Measurements from ENCODE around the gene CALY.

Gene CALY

DNA sequence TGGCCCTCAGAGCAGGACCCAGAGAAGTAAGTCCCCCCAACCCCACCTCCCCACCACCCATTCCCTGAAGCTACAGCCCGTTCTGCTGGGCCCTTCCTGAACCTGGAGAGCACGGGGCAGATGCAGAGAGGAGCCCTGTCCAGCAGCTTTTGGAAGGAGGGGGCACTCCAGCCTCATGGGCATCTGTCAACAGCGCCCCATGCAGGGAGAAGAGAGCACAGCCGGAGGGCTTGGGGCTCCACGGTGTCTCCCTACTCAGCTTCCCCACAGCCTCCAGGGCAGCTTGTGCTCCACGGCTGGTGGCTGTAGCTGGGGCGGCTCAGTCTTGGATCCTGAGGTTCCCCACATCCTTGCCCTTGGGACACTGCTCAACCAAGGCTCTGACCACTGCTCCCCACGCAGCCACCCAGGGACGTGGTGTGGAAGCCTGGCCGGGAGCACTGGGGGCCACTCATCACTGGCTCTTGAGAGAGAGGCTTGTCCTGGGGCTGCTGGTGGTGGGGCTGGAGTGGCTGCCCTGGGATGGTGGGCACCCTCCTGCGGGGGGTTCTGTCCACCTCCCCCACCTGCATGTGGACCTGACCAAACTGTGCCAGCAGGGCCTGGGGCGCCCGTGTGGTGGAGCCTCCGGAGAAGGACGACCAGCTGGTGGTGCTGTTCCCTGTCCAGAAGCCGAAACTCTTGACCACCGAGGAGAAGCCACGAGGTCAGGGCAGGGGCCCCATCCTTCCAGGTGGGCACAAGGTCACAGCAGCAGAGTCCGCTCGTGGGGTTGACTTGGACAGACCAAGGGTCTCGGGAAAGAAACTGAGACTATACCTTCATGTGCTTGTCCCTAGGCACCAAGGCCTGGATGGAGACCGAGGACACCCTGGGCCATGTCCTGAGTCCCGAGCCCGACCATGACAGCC lies 15.0 kb upstream of the CALY start:
- DNase-seq (ENCODE audit: low spot score), result no peak

DNA sequence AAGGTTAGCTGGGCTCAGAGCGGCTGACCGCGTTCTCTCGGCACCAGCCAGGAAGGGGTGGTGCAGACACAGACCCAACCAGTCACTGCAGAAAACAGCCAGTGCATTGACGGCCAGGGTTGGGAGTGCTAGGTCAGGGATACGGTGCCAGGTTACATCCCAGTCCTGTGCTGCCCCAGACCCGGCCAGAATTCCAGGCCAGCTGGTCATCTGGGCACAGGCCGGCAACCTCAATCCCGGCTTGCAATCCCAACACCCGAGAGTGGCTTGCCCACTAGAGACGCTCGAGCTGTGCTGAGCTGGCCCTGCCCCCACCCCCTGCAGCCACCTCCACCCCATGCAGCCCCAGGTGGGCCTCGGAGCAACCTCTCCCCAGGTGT lies 14.2 kb upstream of the CALY start:
- no peak for DNase-seq (ENCODE audit: low spot score)

DNA sequence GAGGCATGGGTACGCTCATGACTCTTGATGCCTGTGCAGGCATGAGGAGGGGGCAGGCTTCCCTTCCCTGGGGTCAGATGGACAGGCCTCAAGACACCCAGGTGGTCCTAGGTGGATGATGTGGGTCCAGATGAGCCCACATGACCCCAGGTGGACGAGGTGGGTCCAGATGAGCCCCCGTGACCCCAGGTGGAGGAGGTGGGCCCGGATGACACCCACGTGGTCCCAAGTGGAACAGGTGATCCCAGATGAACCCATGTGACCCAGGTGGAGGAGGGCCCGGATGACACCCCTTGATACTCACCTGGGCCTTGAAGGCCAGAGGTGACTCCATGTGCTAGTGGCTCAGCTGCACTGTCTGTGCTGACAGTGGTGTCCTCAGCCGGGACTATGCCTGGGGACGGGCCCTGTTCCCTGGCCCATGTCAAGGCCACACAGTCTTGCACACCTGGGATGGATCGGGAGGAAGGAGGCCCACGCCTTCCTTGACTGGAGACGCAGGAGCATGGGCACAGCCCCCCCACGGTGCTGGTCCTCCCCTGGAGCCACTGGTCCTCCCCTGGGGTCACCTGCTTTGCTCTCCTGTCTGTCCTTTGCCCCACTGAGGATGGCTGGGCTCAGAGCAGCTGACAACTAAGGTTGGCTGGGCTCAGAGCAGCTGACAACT lies 13.7 kb upstream of the CALY start:
- no peak for DNase-seq (ENCODE audit: low spot score)

DNA sequence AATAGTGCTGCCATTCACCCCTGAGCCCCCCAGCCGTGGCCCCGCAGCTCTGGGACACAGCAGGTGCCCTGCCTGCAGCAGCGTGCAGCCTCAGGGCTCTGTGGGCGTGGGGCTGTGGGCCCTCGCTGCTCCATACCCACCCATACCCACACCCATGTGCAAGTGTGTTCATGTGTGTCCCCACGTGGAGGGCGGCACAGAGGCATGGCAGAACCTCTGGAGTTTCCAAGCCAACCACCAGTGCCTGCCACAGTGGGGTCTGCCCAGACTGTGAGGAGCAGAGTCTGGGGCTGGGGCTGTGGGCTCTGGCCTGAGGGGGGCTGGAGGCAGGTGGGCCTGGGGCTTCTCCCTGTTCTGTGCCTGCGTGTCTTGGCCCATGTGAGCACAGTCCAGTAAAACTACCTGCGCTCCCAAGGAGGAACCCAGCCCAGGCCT lies 12.9 kb upstream of the CALY start:
- DNase-seq (ENCODE audit: low spot score), result no peak

DNA sequence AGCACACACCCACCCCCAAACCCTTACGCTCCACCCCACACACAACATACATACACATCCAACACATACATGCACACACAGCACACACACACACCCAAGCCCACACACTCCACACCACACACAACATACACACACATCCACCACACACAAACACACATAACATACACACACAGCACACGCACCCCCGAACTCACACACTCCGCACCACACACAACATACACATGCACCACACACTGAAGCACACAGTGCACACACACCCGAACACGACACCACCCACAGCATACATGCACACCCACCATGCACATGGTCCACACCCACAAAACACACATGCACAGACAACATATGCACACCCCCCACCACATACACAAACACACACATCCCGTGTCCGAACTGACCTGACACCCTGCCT lies 12.5 kb upstream of the CALY start:
- no peak for DNase-seq (ENCODE audit: low spot score)

DNA sequence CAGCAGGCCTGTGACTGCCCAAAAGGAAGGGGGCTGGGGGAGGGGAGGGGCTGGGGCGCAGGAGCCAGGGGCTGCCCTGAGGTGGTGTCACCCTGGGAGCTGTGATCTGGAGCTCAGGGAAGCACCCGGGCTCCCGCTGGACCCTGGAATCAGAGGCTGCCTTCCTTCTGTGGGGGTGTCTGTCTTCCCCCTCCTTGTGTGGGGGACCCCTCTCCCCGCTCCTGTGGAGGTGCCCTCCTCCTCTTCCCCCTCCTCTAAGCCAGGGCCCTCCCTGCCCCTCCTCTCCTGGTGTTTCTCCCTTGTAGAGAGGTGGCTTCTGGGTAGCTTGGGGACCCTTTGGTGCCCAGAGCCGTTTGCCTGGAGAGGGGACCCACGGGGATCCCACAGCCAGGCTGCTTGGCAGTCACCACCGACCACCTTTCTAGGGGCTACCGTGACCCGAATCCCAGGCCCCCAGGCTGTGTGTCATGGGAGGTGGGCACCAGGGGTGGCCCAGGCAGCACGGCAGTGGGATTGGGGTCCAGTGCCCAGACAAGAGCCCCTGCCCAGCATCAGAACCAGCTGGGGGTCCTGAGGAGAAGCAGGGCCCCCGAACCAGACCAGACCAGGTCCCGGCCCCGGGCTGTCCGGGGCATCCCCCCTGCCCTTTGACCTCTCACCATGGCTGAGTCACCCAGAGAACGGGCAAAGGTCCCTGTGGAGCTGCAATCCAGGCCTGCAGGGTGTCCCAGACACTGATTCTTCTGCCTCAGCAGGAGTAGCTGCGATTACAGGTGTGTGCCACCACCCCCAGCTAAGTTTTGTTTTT lies 11.2 kb upstream of the CALY start:
- peak; percentile 72 for DNase-seq (ENCODE audit: low spot score)

DNA sequence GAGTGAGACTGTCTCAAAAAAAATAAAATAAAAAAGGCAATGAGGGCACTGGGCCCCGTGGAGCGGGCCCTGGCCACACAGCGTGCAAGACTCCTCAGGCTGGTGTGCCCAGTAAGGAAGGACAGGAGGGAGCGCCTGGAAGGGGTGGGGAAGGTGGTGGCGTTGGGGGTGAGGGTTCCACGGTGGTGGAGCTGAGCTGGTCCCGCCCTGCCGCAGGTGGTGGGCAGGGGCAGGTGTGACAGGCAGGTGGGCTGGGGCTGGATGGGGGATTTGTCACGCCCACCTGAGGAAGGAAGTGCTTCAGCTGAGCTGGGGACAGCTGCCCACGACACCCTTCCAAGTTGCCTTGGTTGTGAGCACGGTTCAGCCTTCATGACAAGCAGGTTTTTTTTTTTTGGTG lies 9.7 kb upstream of the CALY start:
- no peak for DNase-seq (ENCODE audit: low spot score)

DNA sequence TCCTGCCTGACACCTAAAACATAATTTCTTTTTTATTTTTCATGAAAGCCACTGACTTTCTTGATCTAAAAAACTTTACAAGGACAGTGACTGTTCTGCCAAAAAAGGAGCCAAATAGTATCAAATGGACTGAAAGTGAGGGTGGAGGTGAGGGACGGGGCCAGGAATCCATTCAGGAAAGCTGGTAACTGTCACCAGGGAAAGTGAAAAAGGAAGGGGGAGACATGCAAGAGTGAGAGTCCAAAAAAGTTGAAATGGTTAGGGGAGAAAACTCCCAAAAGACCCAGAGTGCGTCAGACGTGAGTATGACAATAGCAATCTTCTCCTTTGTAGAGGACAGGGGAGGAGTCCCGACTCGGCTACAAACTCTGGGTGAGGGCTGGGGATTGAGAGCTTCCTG lies 7.5 kb upstream of the CALY start:
- no peak for DNase-seq (ENCODE audit: low spot score)

DNA sequence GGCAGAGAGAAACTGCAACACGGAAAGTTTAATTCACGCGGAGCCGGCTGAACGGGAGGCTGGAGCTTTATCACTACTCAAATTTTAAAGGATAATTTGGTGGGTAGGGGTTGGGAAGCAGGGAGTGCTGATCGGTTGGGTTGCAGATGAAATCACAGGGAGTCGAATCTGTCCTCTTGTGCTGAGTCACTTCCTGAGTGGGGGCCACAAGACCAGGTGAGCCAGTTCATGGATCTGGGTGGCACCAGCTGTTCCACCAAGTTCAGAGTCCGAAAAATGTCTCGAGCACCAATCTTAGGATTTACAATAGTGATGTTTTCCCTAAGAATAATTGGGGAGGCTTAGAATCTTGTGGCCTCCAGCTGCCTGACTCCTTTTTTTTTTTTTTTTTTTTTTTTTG lies 6.9 kb upstream of the CALY start:
- DNase-seq (ENCODE audit: low spot score), result no peak

DNA sequence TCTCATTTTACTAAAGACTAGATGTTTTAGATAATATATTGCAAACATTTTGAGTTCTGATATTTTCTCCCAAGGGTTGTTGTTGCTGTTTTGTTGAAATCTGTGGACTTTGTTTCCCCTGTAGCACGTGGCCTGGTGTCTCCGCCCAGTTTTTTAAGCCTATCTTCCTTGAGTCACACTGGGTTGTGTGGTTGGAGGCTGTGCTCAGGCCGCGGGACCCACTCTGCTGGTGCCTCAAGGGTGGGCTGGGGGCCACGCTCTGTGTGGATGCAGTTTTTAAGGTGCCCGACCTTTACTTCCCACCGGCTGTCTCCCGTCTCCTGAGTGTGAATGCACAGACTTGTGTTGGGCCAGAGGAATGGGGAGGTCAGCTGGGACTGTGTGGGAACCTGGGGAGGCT lies 6.2 kb upstream of the CALY start:
- no peak for DNase-seq (ENCODE audit: low spot score)

DNA sequence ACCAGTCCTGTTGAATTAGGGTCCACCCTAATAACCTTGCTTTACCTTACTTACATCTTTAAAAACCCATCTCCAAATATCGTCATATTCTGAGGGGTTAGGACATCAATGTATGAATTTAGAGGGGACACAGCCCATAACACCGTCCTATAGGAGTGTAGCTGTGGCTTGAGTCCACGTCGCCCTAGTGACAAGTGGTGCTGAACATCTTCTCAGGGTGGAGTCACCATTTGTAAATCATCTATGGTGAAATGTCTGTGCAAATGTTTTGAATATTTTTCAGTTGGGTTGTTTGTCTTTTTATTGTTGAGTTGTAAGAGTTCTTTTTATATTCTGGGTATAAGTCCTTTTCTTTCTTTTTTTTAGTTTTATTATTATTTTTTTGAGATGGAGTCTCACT lies 5.3 kb upstream of the CALY start:
- DNase-seq (ENCODE audit: low spot score), result no peak

DNA sequence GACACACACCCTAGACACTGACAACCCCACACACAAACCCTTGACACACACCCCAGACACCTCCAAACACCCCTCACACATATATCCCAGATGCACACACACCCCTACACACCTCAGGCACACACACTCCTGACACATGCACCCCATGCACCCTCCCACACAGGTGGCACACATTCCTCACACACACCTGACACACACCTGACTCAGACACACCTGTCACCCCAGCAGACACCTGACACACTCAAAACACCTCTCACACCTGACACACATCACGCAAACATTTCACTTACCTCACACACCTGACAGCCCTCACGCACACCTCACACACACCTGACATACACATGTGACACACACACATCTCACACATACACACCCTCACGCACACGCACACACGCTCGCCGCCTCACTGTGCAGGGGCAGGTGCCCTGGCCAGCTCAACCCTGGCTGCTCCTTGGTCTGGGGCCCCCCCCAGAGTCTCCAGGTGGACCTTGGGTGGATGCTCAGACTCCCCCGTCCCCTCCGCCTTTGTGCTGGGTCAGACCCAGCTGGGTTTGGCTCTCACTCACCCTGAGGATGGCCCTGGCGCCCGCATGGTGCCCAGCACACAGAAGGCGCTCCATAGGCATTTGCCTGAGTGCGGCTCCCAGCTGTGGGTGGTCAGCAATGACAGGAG lies 3.1 kb upstream of the CALY start:
- DNase-seq (ENCODE audit: low spot score), result no peak

DNA sequence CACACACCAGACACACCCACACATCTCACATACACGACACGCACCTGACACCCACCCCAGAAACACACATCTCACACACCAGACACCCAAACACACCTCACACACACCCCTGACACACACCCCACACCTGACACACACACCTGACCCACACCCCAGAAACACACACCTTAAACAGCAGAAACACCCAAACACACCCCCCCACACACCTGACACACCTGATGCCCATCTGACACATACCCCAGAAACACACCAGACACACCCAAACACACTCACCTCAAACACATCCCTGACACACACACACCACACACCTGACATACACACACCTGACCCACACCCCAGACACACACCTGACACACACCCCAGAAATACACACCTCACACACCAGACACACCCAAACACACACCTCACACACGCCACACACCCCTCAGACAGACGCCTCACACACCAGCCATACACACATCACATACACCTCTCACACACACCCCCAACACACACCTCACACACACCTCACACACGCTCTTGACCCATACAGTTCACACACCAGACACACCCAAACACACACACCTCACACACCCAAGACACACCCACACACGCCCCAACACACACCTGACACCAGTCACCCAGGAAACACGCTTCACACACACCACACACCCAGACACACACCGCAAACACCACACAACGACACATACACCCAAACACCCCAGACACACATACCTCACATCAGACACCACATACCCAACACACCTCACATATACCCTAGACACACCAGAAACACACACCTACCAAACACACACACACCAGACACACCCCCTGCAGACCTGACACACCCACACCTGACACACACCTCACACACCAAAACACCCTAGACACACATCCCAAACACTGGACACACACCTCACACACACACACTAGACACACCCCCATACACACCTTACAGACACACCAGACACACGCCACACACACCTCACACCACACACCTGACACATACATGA lies 1.7 kb upstream of the CALY start:
- DNase-seq (ENCODE audit: low spot score), result no peak

DNA sequence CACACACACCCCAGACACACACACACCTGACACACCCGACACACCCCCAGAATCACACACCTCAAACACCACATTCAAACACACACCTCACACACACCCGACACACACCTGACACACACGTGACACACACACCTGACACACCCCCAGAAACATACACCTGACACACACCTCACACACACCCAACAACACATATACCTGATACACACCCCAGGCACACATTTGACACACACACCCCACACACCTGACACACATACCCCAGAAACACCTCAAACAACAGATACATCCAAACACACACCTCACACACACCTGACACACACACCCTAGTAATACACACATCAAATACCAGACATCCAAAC lies 652 bp upstream of the CALY start:
- no peak for DNase-seq (ENCODE audit: low spot score)

DNA sequence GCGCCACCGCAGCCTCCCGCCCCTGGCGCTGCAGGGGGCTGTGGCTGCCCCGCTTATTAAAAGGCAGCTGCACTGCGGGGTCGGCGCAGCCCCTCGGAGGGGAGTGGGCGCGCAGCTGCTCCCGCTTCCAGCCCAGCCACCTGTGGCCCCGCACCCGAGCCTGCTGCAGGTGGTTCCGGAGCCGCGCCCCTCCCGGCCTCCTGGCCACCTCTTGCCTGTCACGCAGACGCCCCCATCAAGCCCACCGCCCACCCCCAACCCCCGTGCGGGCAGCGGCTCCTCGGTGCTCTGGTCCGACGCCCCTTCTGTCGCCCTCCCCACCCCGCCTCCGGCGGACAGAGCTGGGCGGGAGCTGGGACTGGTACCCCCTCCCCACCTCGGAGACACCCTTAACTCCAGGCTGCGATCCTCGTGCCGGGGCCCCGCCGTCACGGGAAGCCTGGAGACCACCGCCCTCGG lies 549 bp downstream of the CALY start:
- DNase-seq (ENCODE audit: low spot score), result no peak

DNA sequence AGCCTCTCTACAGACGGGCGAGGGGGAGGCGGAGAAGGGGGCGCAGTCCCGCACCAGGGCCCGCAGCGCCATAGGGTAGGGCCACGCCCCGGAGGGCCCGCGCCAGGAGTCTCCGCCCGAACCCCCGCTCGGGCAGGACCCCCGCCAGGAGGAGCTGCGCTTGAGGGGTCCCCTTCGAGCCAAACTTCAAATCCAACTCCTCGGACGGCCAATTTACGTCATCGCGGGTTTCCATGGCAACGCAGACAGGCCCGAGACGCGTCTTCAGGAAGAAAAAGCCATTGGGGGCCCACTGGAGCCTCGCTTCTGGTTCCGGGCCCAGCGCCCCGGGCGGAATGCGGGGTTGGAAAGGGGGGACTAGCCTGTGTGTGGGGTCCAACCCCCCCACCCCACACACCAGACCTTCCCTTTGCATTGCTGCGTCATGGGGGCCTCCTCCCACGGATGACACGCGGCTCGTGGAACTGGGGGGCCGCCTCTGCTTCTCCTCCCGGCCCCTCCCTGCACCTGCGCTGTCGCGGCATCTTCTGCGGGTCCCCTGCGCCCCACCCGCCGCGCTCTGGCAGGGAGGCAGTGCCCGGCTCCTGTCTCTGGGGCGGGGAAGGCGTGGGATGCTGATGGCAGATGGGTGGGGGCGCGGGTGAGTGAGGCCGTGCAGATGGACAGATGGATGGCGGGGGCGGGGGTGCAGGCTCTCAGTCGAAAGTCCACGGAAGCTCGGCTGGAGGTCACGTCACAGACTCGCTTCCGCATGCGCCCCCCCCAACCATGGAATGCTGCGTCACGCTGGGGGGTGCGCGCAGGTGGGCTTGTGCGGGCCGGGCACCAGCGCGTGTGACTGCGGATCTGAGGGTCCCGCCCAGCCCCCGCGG lies 1.2 kb downstream of the CALY start:
- DNase-seq (ENCODE audit: low spot score), result no peak

DNA sequence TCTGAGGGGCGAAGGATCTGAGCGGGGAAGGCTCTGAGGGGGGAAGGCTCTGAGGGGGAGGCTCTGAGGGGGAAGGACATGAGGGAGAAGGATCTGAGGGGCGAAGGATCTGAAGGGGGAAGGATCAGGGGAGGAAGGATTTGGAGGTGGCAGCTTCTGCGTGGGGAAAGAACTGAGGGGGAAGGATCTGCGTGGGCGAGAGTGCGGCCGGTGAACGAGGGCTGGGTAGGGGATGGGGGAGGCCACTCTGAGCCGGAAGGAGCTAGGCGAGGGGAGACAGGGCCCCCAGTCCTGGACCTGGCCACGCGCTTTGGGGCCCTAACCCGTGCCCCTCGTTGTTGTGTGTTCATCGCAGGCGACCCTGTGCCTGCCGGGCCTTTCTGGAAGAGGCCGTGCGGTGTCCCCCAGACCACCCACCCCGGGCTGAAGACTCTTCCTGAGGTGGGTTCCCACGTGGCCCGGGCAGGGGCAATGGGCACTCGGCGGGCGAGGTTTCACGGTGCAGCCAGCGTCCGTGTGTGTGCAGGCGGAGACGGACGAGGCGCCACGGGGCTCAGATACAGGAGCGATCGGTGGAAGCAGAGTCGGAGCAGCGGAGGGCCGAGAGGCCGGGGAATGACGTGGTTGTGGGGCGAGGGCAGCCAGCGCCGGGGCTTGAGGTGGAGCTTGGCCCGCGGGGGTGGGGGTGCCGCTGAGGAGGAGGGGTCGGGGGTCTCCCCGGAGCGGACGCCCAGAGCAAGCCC lies 2.0 kb downstream of the CALY start:
- DNase-seq (ENCODE audit: low spot score), result no peak

DNA sequence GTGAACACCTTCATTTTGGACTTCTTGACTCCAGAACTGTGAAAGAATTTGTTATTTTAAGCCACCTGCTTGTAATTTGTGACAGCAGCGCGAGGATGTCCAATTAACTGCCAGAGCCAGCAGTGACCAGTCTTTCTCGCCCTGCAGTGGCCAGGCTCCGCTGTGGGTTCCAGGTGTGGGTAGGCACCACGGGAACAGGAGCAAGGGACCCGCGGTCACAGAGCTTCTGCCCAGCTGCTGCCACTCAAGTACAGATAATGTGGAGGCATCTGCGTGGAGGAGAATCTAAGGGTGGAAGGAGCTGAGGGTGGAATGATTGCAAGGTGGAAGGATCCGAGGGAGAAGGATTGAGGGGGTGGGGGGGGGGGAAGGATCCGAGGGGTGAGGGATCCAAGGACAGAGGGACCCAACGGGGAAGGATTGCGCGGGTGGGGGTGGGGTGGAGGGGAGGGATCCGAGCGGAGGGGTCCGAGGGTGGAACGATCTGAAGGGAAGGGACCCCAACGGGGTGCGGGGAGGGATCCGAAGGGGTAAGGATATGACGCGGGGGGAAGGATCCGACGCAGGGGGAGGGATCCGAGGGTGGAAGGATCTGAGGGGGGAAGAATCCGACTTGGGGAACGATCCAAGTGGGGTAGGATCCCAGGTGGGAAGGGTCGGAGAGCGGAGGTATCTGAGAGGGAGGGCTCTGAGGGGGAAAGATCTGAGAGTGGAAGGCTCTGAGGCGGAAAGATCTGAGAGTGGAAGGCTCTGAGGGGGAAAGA lies 3.6 kb downstream of the CALY start:
- DNase-seq (ENCODE audit: low spot score), result no peak

Data from HuH-7.5 (cell line).